ENCODE data around the gene WDR26. TPM values are rescaled to one million over a fixed set of nuclear protein-coding genes. Genes with fewer than 3 reads are reported as not detected.
"Not testable (repeated sequence)": the region's sequence is repeated elsewhere in the genome, so short reads cannot be mapped to it uniquely, and the experiment has no call there.

Gene WDR26
- total RNA-seq = 106 and 111 TPM in 2 replicates
- long read RNA-seq, full-length matches to known transcripts = 8 of 48 reads
- long read RNA-seq, partial matches to known transcripts = 15 of 48 reads
- long read RNA-seq, other reads (novel, unspliced or antisense) = 25 of 48 reads

- TF ChIP-seq CTCF (IDR thresholded peaks at IDR 0.05) = peak; percentile 21
- peak; percentile 90 for DNase-seq (ENCODE audit: extremely low spot score, unreplicated experiment)
- Mint-ChIP-seq H3K27me3 (ENCODE audit: unreplicated experiment) (no peaks in the 10 kb centered on the region), H3K4me1 (ENCODE audit: unreplicated experiment) (peaks cover 34% of the 10 kb centered on the region), H3K9me3 (ENCODE audit: unreplicated experiment) (no peaks in the 10 kb centered on the region), H3K4me3 (ENCODE audit: unreplicated experiment) (peak within 1 kb of the TSS; percentile 95), H3K36me3 (ENCODE audit: unreplicated experiment) (peaks cover 11% of the 10 kb centered on the region), H3K27ac (ENCODE audit: unreplicated experiment) (peak within 1 kb of the TSS; percentile 94)
Observed at GRCh38 chr1:224434691-224435317, at the start of gene WDR26. WDR26 (minus strand) TSS chr1:224434797.

GRCh38 chr1:224483206-224483605 is 48.6 kb upstream of the WDR26 start:
- H3K4me1 Mint-ChIP-seq (ENCODE audit: unreplicated experiment); H3K36me3 Mint-ChIP-seq (ENCODE audit: unreplicated experiment); H3K4me3 Mint-ChIP-seq (ENCODE audit: unreplicated experiment); H3K27ac Mint-ChIP-seq (ENCODE audit: unreplicated experiment); DNase-seq (ENCODE audit: extremely low spot score, unreplicated experiment); H3K27me3 Mint-ChIP-seq (ENCODE audit: unreplicated experiment): not testable (repeated sequence)
- peaks cover 16% of the 10 kb centered on the region for H3K9me3 Mint-ChIP-seq (ENCODE audit: unreplicated experiment)

GRCh38 chr1:224482619-224483018 is 48.0 kb upstream of the WDR26 start:
- Mint-ChIP-seq H3K4me3 (ENCODE audit: unreplicated experiment) (no peak overlapping the region), H3K9me3 (ENCODE audit: unreplicated experiment) (peaks cover 20% of the 10 kb centered on the region), H3K36me3 (ENCODE audit: unreplicated experiment) (peaks cover 10% of the 10 kb centered on the region), H3K27me3 (ENCODE audit: unreplicated experiment) (no peaks in the 10 kb centered on the region), H3K27ac (ENCODE audit: unreplicated experiment) (no peak overlapping the region), H3K4me1 (ENCODE audit: unreplicated experiment) (peaks cover 1% of the 10 kb centered on the region)
- no peak for DNase-seq (ENCODE audit: extremely low spot score, unreplicated experiment)
- TF ChIP-seq CTCF (IDR thresholded peaks at IDR 0.05) = no peak

GRCh38 chr1:224481601-224482000 is 47.0 kb upstream of the WDR26 start:
- H3K36me3 Mint-ChIP-seq (ENCODE audit: unreplicated experiment) = peaks cover 10% of the 10 kb centered on the region
- no peak for DNase-seq (ENCODE audit: extremely low spot score, unreplicated experiment)
- no peaks in the 10 kb centered on the region for H3K4me1 Mint-ChIP-seq (ENCODE audit: unreplicated experiment)
- no peak overlapping the region for H3K4me3 Mint-ChIP-seq (ENCODE audit: unreplicated experiment)
- H3K9me3 Mint-ChIP-seq (ENCODE audit: unreplicated experiment) = peaks cover 20% of the 10 kb centered on the region
- H3K27me3 Mint-ChIP-seq (ENCODE audit: unreplicated experiment) = no peaks in the 10 kb centered on the region
- TF ChIP-seq CTCF (IDR thresholded peaks at IDR 0.05) = no peak
- no peak overlapping the region for H3K27ac Mint-ChIP-seq (ENCODE audit: unreplicated experiment)

- H3K27ac Mint-ChIP-seq (ENCODE audit: unreplicated experiment); H3K27me3 Mint-ChIP-seq (ENCODE audit: unreplicated experiment); H3K4me3 Mint-ChIP-seq (ENCODE audit: unreplicated experiment); DNase-seq (ENCODE audit: extremely low spot score, unreplicated experiment); H3K4me1 Mint-ChIP-seq (ENCODE audit: unreplicated experiment); H3K36me3 Mint-ChIP-seq (ENCODE audit: unreplicated experiment): not testable (repeated sequence)
- H3K9me3 Mint-ChIP-seq (ENCODE audit: unreplicated experiment) = peaks cover 20% of the 10 kb centered on the region
Observed at GRCh38 chr1:224480888-224481459, 46.4 kb upstream of the WDR26 start.

GRCh38 chr1:224480200-224480599 is 45.6 kb upstream of the WDR26 start:
- H3K36me3 Mint-ChIP-seq (ENCODE audit: unreplicated experiment); H3K27me3 Mint-ChIP-seq (ENCODE audit: unreplicated experiment); H3K4me3 Mint-ChIP-seq (ENCODE audit: unreplicated experiment); DNase-seq (ENCODE audit: extremely low spot score, unreplicated experiment); H3K4me1 Mint-ChIP-seq (ENCODE audit: unreplicated experiment); H3K27ac Mint-ChIP-seq (ENCODE audit: unreplicated experiment): not testable (repeated sequence)
- peaks cover 20% of the 10 kb centered on the region for H3K9me3 Mint-ChIP-seq (ENCODE audit: unreplicated experiment)
